ENCODE results near the gene RET. TPM values are rescaled to one million over a fixed set of nuclear protein-coding genes. Genes with fewer than 3 reads are reported as not detected.

Gene RET
- total RNA-seq, 1 donor from 2014 or later: 1.1 TPM

- H3K4me3 ChIP-seq (ENCODE audit: insufficient read depth, low read depth, low read length): no peak overlapping the region
- no peak overlapping the region for H3K9ac ChIP-seq (ENCODE audit: low read length)
- H2AFZ ChIP-seq (ENCODE audit: low read depth, low read length): no peak overlapping the region
- H3K79me2 ChIP-seq (ENCODE audit: insufficient read depth, low read length): no peaks in the 10 kb centered on the region
- H3K4me2 ChIP-seq (ENCODE audit: low read length): no peak overlapping the region
- H3K36me3 ChIP-seq (ENCODE audit: insufficient read depth, low read length): no peaks in the 10 kb centered on the region
- no peak for FAIRE-seq
- no peaks in the 10 kb centered on the region for H3K4me1 ChIP-seq (ENCODE audit: insufficient read depth, low read length)
- no peaks in the 10 kb centered on the region for H3K9me3 ChIP-seq (ENCODE audit: insufficient read depth, low read depth, low read length)
- DNase-seq (ENCODE audit: low read depth): no peak
- H4K20me1 ChIP-seq (ENCODE audit: insufficient read depth, low read length): no peaks in the 10 kb centered on the region
- peaks cover 1% of the 10 kb centered on the region for H3K36me3 Mint-ChIP-seq (ENCODE audit: low read depth, unreplicated experiment)
- H3K27ac Mint-ChIP-seq (ENCODE audit: unreplicated experiment): no peak overlapping the region
- H3K27me3 Mint-ChIP-seq (ENCODE audit: low read depth, unreplicated experiment): peaks cover 12% of the 10 kb centered on the region
- no peaks in the 10 kb centered on the region for H3K27me3 ChIP-seq (ENCODE audit: insufficient read depth, low read length)
- H3K9me3 Mint-ChIP-seq (ENCODE audit: unreplicated experiment): no peaks in the 10 kb centered on the region
- TF ChIP-seq CTCF (IDR thresholded peaks at IDR 0.05; ENCODE audit: insufficient read depth, low read depth, low read length) (no peak), EZH2 (IDR thresholded peaks at IDR 0.05; ENCODE audit: insufficient read depth, low read length) (no peak)
- H3K4me1 Mint-ChIP-seq (ENCODE audit: low read depth, unreplicated experiment): peaks cover 3% of the 10 kb centered on the region
- H3K27ac ChIP-seq (ENCODE audit: low read depth, low read length): no peak overlapping the region
- H3K4me3 Mint-ChIP-seq (ENCODE audit: unreplicated experiment): no peak overlapping the region
These were observed 33.5 kb upstream of the RET start for GRCh38 chr10:43043342-43043772.

GRCh38 chr10:43043773-43044447 lies 33.0 kb upstream of the RET start:
- FAIRE-seq (no peak), DNase-seq (ENCODE audit: low read depth) (no peak)
- no peak overlapping the region for H3K27ac ChIP-seq (ENCODE audit: low read depth, low read length)
- Mint-ChIP-seq H3K27me3 (ENCODE audit: low read depth, unreplicated experiment) (peaks cover 12% of the 10 kb centered on the region), H3K27ac (ENCODE audit: unreplicated experiment) (no peak overlapping the region), H3K4me1 (ENCODE audit: low read depth, unreplicated experiment) (peaks cover 9% of the 10 kb centered on the region), H3K9me3 (ENCODE audit: unreplicated experiment) (no peaks in the 10 kb centered on the region), H3K36me3 (ENCODE audit: low read depth, unreplicated experiment) (peaks cover 1% of the 10 kb centered on the region), H3K4me3 (ENCODE audit: unreplicated experiment) (no peak overlapping the region)
- H3K4me3 ChIP-seq (ENCODE audit: insufficient read depth, low read depth, low read length): no peak overlapping the region
- no peak for TF ChIP-seq CTCF (IDR thresholded peaks at IDR 0.05; ENCODE audit: insufficient read depth, low read depth, low read length)
- TF ChIP-seq EZH2 (IDR thresholded peaks at IDR 0.05; ENCODE audit: insufficient read depth, low read length): no peak
- H4K20me1 ChIP-seq (ENCODE audit: insufficient read depth, low read length): no peaks in the 10 kb centered on the region
- no peaks in the 10 kb centered on the region for H3K27me3 ChIP-seq (ENCODE audit: insufficient read depth, low read length)
- no peaks in the 10 kb centered on the region for H3K4me1 ChIP-seq (ENCODE audit: insufficient read depth, low read length)
- no peak overlapping the region for H3K4me2 ChIP-seq (ENCODE audit: low read length)
- no peak overlapping the region for H2AFZ ChIP-seq (ENCODE audit: low read depth, low read length)
- H3K9ac ChIP-seq (ENCODE audit: low read length): no peak overlapping the region
- no peaks in the 10 kb centered on the region for H3K9me3 ChIP-seq (ENCODE audit: insufficient read depth, low read depth, low read length)
- no peaks in the 10 kb centered on the region for H3K36me3 ChIP-seq (ENCODE audit: insufficient read depth, low read length)
- H3K79me2 ChIP-seq (ENCODE audit: insufficient read depth, low read length): no peaks in the 10 kb centered on the region

GRCh38 chr10:43044448-43044921 lies 32.4 kb upstream of the RET start:
- no peak overlapping the region for H3K9ac ChIP-seq (ENCODE audit: low read length)
- no peaks in the 10 kb centered on the region for H3K79me2 ChIP-seq (ENCODE audit: insufficient read depth, low read length)
- no peaks in the 10 kb centered on the region for H3K27me3 ChIP-seq (ENCODE audit: insufficient read depth, low read length)
- Mint-ChIP-seq H3K27ac (ENCODE audit: unreplicated experiment) (no peak overlapping the region), H3K4me3 (ENCODE audit: unreplicated experiment) (no peak overlapping the region), H3K9me3 (ENCODE audit: unreplicated experiment) (no peaks in the 10 kb centered on the region), H3K4me1 (ENCODE audit: low read depth, unreplicated experiment) (peaks cover 12% of the 10 kb centered on the region), H3K36me3 (ENCODE audit: low read depth, unreplicated experiment) (peaks cover 1% of the 10 kb centered on the region), H3K27me3 (ENCODE audit: low read depth, unreplicated experiment) (peaks cover 14% of the 10 kb centered on the region)
- no peak overlapping the region for H2AFZ ChIP-seq (ENCODE audit: low read depth, low read length)
- H4K20me1 ChIP-seq (ENCODE audit: insufficient read depth, low read length): no peaks in the 10 kb centered on the region
- no peak for FAIRE-seq
- no peaks in the 10 kb centered on the region for H3K36me3 ChIP-seq (ENCODE audit: insufficient read depth, low read length)
- DNase-seq (ENCODE audit: low read depth): no peak
- no peaks in the 10 kb centered on the region for H3K4me1 ChIP-seq (ENCODE audit: insufficient read depth, low read length)
- H3K4me3 ChIP-seq (ENCODE audit: insufficient read depth, low read depth, low read length): no peak overlapping the region
- no peaks in the 10 kb centered on the region for H3K9me3 ChIP-seq (ENCODE audit: insufficient read depth, low read depth, low read length)
- no peak overlapping the region for H3K27ac ChIP-seq (ENCODE audit: low read depth, low read length)
- TF ChIP-seq CTCF (IDR thresholded peaks at IDR 0.05; ENCODE audit: insufficient read depth, low read depth, low read length) (no peak), EZH2 (IDR thresholded peaks at IDR 0.05; ENCODE audit: insufficient read depth, low read length) (no peak)
- H3K4me2 ChIP-seq (ENCODE audit: low read length): no peak overlapping the region
